ENCODE measurements around the gene OR10H5. TPM values are rescaled to one million over a fixed set of nuclear protein-coding genes. Genes with fewer than 3 reads are reported as not detected.
"Not testable (repeated sequence)": the region's sequence is repeated elsewhere in the genome, so short reads cannot be mapped to it uniquely, and the experiment has no call there.

OR10H5 gene
- total RNA-seq, 1 donor from 2014 or later = not detected

DNA sequence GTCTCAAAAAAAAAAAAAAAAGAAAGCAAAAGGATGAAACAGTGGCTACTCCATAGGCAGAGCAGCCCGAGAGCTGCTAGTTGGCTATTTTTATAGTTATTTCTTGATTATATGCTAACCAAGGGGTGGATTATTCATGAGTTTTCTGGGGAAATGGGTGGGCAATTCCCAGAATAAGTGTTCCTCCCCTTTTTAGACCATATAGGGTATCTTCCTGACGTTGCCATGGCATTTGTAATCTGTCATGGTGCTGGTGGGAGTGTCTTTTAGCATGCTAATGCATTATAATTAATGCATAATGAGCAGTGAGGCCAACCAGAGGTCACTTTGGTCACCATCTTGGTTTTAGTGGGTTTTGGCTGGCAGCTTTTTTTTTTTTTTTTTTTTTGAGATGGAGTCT is 53.4 kb downstream of the OR10H5 start:
- Mint-ChIP-seq H3K4me1 (ENCODE audit: unreplicated experiment) (no peaks in the 10 kb centered on the region), H3K36me3 (ENCODE audit: unreplicated experiment) (no peaks in the 10 kb centered on the region), H3K4me3 (ENCODE audit: unreplicated experiment) (no peak overlapping the region), H3K9me3 (ENCODE audit: unreplicated experiment) (peaks cover 22% of the 10 kb centered on the region), H3K27me3 (ENCODE audit: unreplicated experiment) (no peaks in the 10 kb centered on the region), H3K27ac (ENCODE audit: unreplicated experiment) (no peak overlapping the region)
- no peak for DNase-seq (ENCODE audit: extremely low spot score, unreplicated experiment)
- TF ChIP-seq, protein P1, sequence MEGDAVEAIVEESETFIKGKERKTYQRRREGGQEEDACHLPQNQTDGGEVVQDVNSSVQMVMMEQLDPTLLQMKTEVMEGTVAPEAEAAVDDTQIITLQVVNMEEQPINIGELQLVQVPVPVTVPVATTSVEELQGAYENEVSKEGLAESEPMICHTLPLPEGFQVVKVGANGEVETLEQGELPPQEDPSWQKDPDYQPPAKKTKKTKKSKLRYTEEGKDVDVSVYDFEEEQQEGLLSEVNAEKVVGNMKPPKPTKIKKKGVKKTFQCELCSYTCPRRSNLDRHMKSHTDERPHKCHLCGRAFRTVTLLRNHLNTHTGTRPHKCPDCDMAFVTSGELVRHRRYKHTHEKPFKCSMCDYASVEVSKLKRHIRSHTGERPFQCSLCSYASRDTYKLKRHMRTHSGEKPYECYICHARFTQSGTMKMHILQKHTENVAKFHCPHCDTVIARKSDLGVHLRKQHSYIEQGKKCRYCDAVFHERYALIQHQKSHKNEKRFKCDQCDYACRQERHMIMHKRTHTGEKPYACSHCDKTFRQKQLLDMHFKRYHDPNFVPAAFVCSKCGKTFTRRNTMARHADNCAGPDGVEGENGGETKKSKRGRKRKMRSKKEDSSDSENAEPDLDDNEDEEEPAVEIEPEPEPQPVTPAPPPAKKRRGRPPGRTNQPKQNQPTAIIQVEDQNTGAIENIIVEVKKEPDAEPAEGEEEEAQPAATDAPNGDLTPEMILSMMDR (IDR thresholded peaks at IDR 0.05) = no peak

- TF ChIP-seq, protein P1 (IDR thresholded peaks at IDR 0.05) = no peak
- H3K4me3 Mint-ChIP-seq (ENCODE audit: unreplicated experiment) = no peak overlapping the region
- H3K36me3 Mint-ChIP-seq (ENCODE audit: unreplicated experiment) = no peaks in the 10 kb centered on the region
- H3K27ac Mint-ChIP-seq (ENCODE audit: unreplicated experiment) = no peak overlapping the region
- H3K4me1 Mint-ChIP-seq (ENCODE audit: unreplicated experiment) = no peaks in the 10 kb centered on the region
- no peaks in the 10 kb centered on the region for H3K27me3 Mint-ChIP-seq (ENCODE audit: unreplicated experiment)
- DNase-seq (ENCODE audit: extremely low spot score, unreplicated experiment) = no peak
- peaks cover 26% of the 10 kb centered on the region for H3K9me3 Mint-ChIP-seq (ENCODE audit: unreplicated experiment)
Observed at GRCh38 chr19:15841875-15842569, 54.6 kb downstream of the OR10H5 start.

GRCh38 chr19:15843203-15843893 is 55.9 kb downstream of the OR10H5 start:
- Mint-ChIP-seq H3K36me3 (ENCODE audit: unreplicated experiment) (no peaks in the 10 kb centered on the region), H3K4me3 (ENCODE audit: unreplicated experiment) (no peak overlapping the region), H3K4me1 (ENCODE audit: unreplicated experiment) (no peaks in the 10 kb centered on the region), H3K27me3 (ENCODE audit: unreplicated experiment) (no peaks in the 10 kb centered on the region), H3K27ac (ENCODE audit: unreplicated experiment) (no peak overlapping the region), H3K9me3 (ENCODE audit: unreplicated experiment) (peaks cover 23% of the 10 kb centered on the region)
- TF ChIP-seq, protein P1 (IDR thresholded peaks at IDR 0.05) = no peak
- no peak for DNase-seq (ENCODE audit: extremely low spot score, unreplicated experiment)

GRCh38 chr19:15843894-15844222 is 56.4 kb downstream of the OR10H5 start:
- H3K27me3 Mint-ChIP-seq (ENCODE audit: unreplicated experiment); H3K4me1 Mint-ChIP-seq (ENCODE audit: unreplicated experiment); DNase-seq (ENCODE audit: extremely low spot score, unreplicated experiment); H3K36me3 Mint-ChIP-seq (ENCODE audit: unreplicated experiment); H3K27ac Mint-ChIP-seq (ENCODE audit: unreplicated experiment); H3K4me3 Mint-ChIP-seq (ENCODE audit: unreplicated experiment): not testable (repeated sequence)
- peaks cover 23% of the 10 kb centered on the region for H3K9me3 Mint-ChIP-seq (ENCODE audit: unreplicated experiment)

DNA sequence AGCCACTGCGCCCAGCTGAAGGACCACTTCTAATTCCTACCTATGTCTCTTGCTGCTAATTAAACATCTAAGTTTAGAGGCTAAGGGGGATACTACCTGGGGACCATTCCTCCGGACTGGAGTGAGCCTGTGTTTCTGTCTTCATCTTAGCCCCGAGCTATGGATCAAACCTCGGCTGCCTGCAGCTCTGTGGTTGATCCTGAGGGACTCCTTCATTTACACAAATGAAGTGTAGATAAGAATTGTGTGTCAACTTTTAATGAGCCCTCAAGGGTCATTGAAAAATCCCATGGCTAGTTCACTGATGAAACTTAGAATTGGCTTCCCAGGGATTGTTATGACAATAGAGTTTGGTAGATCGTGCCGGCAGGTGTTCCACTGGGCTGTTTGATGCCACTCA is 59.5 kb downstream of the OR10H5 start:
- TF ChIP-seq, protein P1 (IDR thresholded peaks at IDR 0.05) = no peak
- Mint-ChIP-seq H3K36me3 (ENCODE audit: unreplicated experiment) (no peaks in the 10 kb centered on the region), H3K9me3 (ENCODE audit: unreplicated experiment) (peaks cover 23% of the 10 kb centered on the region), H3K4me1 (ENCODE audit: unreplicated experiment) (no peaks in the 10 kb centered on the region), H3K27me3 (ENCODE audit: unreplicated experiment) (no peaks in the 10 kb centered on the region), H3K27ac (ENCODE audit: unreplicated experiment) (no peak overlapping the region), H3K4me3 (ENCODE audit: unreplicated experiment) (no peak overlapping the region)
- no peak for DNase-seq (ENCODE audit: extremely low spot score, unreplicated experiment)
